LNCaP clone FGC (cell line): ENCODE data around the gene CHMP4B.

ENCODE experiments used
- DNase-seq: peaks from one replicate; pipeline ENCODE4 v3.0.0-alpha.2; 2011; ENCODE audit warnings: low read depth
- H3K4me3 ChIP-seq: 2 replicates; pipeline ENCODE4 v1.5.1; 2011; ENCODE audit warnings: mild to moderate bottlenecking, low read depth, low read length, control low read depth
- TF ChIP-seq, protein P1 (sequence below): IDR thresholded peaks from 2 replicates; pipeline ENCODE4 v1.5.1; 2012; ENCODE audit warnings: mild to moderate bottlenecking; ENCODE audit not compliant: control insufficient read depth, insufficient read depth; ENCODE audit errors: extremely low read depth

CHMP4B gene

DNA sequence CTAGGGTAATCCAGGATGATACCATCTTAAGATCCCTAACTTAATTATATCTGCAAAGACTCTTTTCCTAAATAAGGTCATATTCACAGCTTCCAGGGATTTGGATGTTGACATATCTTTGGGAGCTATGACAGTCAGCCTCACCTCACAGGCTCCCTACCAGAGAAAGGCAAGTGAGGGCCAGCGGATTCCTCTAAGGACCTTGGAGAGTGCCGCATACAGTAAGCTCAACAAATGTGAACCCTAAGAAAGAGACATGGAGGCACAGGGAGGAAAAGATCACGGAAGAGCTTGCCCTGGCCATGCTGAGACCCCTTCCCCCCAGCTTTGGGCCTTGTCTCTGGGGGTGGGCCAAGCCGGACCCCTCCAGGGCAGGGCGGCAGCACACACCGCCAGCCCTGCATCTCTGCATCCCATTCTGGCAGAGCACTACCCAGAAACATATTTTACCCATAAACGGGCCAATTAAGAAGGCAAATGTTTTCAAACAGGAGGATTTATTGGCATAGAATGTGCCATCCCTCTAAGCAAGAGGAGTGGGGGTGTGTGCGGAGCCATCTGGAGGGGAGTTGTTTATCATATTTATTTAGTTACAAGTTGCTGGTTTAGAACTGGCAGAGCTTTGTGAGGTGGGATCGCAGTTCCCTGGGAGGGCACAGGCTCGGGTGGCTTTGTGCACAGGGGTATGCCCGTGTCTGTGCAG, 55.4 kb downstream of the CHMP4B start:
- H3K4me3 ChIP-seq, result no peak overlapping the region
- DNase-seq, result no peak
- TF ChIP-seq, protein P1, sequence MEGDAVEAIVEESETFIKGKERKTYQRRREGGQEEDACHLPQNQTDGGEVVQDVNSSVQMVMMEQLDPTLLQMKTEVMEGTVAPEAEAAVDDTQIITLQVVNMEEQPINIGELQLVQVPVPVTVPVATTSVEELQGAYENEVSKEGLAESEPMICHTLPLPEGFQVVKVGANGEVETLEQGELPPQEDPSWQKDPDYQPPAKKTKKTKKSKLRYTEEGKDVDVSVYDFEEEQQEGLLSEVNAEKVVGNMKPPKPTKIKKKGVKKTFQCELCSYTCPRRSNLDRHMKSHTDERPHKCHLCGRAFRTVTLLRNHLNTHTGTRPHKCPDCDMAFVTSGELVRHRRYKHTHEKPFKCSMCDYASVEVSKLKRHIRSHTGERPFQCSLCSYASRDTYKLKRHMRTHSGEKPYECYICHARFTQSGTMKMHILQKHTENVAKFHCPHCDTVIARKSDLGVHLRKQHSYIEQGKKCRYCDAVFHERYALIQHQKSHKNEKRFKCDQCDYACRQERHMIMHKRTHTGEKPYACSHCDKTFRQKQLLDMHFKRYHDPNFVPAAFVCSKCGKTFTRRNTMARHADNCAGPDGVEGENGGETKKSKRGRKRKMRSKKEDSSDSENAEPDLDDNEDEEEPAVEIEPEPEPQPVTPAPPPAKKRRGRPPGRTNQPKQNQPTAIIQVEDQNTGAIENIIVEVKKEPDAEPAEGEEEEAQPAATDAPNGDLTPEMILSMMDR, result no peak

GRCh38 chr20:33868042-33868441, 56.9 kb downstream of the CHMP4B start:
- no peak overlapping the region for H3K4me3 ChIP-seq
- no peak for DNase-seq
- TF ChIP-seq, protein P1, result no peak

DNA sequence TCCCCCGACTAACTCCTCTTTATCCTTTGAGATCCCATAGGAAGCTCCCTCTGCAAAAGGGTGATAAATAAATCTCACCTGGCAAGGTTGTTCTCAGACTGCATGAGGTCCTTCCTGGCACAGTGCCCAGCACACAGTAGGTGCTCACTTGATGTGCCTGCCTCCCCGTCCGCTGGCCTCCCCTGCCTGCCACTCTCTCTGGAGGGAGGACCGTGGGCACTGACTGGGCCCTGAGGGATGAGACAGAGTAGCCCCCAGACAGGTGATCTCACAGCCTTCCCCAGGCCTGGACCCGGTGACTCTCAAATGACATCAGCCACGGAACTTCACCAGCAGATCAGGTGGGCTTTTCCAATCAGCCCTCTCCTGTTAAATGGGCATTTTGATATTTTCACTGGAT, 57.4 kb downstream of the CHMP4B start:
- H3K4me3 ChIP-seq, result no peak overlapping the region
- no peak for DNase-seq
- TF ChIP-seq, protein P1, result no peak

DNA sequence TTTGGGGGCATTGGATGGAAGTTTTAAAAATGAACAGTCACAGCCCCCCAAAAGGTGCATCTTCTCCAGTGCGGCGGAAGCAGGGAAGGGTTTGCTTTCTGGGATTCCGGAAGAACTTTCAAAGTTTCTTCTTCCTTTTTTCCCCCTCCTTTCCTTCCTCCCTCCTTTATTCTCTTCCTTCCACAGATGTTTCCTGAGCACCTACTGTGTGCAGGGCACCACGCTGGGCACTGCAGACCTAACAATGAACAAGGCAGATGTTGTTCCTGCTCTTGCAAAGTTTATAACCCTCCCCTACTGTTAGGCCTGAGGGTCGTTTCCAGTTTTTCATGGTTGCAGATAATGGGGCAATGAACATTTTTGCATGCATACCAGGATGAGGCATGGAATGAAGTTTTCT, 58.1 kb downstream of the CHMP4B start:
- TF ChIP-seq, protein P1, result no peak
- H3K4me3 ChIP-seq, result no peak overlapping the region
- DNase-seq, result no peak

DNA sequence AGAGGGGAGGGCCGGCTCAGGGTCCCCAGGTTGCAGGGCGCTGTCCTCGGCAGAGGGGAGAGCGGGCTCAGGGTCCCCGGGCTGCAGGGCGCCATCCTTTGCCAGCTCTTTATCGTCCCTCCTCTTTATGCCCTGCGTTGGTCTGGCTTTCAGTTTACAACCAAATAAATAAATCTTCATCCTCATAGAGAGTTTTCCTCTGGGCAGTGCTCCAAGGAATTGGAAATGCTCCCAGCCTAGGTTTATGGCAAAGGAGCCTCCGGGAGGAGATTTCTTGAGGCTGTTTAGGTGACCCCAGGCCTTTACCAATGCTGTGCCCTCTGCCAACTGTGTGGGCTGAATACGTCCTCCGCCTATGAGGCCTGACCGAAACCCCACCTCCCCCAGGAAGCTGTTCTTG, 60.2 kb downstream of the CHMP4B start:
- DNase-seq, result peak; percentile 67
- peak overlapping the region; percentile 40 for H3K4me3 ChIP-seq
- TF ChIP-seq, protein P1, result no peak

DNA sequence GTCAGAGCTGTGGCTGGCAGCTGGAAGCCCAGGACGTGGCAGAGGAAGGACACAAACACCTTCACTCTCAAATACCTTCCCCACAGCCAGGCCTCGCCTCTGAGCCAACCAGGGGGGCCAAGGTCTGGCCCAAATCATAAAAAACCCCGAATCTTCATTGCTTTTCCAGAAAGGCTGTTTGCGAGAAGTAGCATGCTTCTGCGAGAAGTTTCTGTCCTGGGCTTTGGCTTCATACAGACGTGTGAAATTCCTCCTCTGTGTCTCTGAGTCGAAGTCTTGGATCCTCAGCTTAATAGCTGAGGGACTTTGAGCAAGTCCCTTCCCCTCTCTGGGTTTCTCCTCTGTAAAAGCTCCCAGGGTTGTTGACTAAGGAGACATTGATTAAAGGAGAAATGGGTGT, 63.0 kb downstream of the CHMP4B start:
- TF ChIP-seq, protein P1, result no peak
- no peak overlapping the region for H3K4me3 ChIP-seq
- no peak for DNase-seq

DNA sequence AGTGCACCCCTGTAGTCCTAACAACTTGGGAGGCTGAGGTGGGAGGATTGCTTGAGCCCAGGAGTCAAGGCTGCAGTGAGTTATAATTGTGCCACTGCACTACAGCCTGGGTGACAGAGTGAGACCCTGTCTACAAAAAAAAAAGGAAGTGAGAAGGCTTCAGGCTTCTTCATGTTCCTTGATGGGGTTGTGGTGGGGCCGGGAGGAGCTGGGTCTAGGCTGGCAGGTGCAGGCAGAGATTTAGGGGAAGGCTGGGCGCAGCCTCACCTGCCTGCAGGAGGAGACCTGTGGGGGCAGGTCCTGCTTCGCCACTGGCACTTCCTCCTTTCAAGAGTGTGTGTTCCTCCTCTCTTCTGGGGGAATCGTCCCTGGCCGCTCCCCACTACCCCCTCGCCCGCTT, 63.9 kb downstream of the CHMP4B start:
- H3K4me3 ChIP-seq, result no peak overlapping the region
- DNase-seq, result no peak
- TF ChIP-seq, protein P1, result no peak
